ENCODE measurements around the gene CDCA8. TPM values are rescaled to one million over a fixed set of nuclear protein-coding genes. Genes with fewer than 3 reads are reported as not detected.

The CDCA8 gene
- total RNA-seq, 1 experiment from 2014 or later, result 48.5 TPM

DNA sequence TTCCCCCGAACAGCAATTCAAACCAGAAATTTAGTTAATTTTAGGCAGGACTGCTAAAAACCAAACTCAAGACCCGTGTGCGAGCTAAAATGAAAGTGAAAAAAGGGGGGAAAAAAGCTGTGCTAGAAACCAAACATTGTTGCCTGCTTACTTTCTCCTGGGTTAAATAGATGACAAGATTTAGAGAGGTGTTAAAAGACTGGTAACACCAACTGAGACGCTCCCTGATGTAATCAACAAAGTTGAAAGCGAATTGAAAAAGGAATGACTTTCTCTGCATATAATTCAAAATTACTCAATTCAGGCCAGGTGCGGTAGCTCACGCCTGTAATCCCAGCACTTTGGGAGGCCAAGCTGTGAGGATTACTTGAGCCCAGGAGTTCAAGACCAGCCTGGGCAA is 6.8 kb downstream of the CDCA8 start:
- no peaks in the 10 kb centered on the region for H3K23me2 ChIP-seq (ENCODE audit: insufficient read length, low read depth, low read length, poor library complexity, severe bottlenecking)
- no peaks in the 10 kb centered on the region for H3K27me3 Mint-ChIP-seq (ENCODE audit: low read depth)
- H3K9ac ChIP-seq (ENCODE audit: extremely low read depth, insufficient read length, low read length), result no peak overlapping the region
- H3K18ac ChIP-seq (ENCODE audit: insufficient read length, low read depth, low read length), result no peak overlapping the region
- H2BK12ac ChIP-seq (ENCODE audit: insufficient read length, low read depth, low read length), result no peak overlapping the region
- no peaks in the 10 kb centered on the region for H3K9me3 Mint-ChIP-seq
- no CpG with 5 or more reads among the region's 7 CpGs for whole genome bisulfite sequencing (ENCODE audit: extremely low coverage, insufficient read length, low lambda C conversion rate)
- H3K4me2 ChIP-seq (ENCODE audit: insufficient read depth, insufficient read length, low read length), result no peak overlapping the region
- no peak overlapping the region for H2BK20ac ChIP-seq (ENCODE audit: low read depth, low read length, poor library complexity, severe bottlenecking)
- no peak overlapping the region for H2AFZ ChIP-seq (ENCODE audit: low read length)
- no peak overlapping the region for H4K5ac ChIP-seq (ENCODE audit: insufficient read length, low read depth, low read length)
- H4K91ac ChIP-seq (ENCODE audit: insufficient read length, low read depth, low read length), result no peak overlapping the region
- H3K79me2 ChIP-seq (ENCODE audit: insufficient read depth, low read length), result no peaks in the 10 kb centered on the region
- no peak overlapping the region for H3K14ac ChIP-seq (ENCODE audit: insufficient read depth, low read length)
- no peak overlapping the region for H3T11ph ChIP-seq (ENCODE audit: low read length)
- no peak overlapping the region for H2AK5ac ChIP-seq (ENCODE audit: insufficient read length, low read length)
- H3K56ac ChIP-seq (ENCODE audit: insufficient read length, low read depth, low read length), result no peak overlapping the region
- no peak overlapping the region for H2BK120ac ChIP-seq (ENCODE audit: low read depth, low read length, poor library complexity, severe bottlenecking)
- no peak overlapping the region; a peak in 1 of 7 replicates for H3K27ac Mint-ChIP-seq
- no peak overlapping the region for H3K4me3 Mint-ChIP-seq
- no peaks in the 10 kb centered on the region for H3K4me1 Mint-ChIP-seq
- no peak overlapping the region for H2BK5ac ChIP-seq (ENCODE audit: insufficient read length, low read length)
- H3K36me3 Mint-ChIP-seq (ENCODE audit: insufficient read depth in 1 of 3, low read depth in 3 of 3), result peaks cover 47 to 86% (median 81%) of the 10 kb centered on the region in 3 experiments
- no peak overlapping the region for H3K27ac ChIP-seq (ENCODE audit: insufficient read length, low read depth, low read length)
- H3K27me3 ChIP-seq (ENCODE audit: insufficient read depth, low read length), result no peaks in the 10 kb centered on the region
- H3K4ac ChIP-seq (ENCODE audit: low read depth, low read length), result no peak overlapping the region
- H4K8ac ChIP-seq (replicated peaks; ENCODE audit: insufficient read length, low read depth, low read length), result no peak overlapping the region
- H3K4me1 ChIP-seq (ENCODE audit: insufficient read depth, low read length), result no peaks in the 10 kb centered on the region
- no peak overlapping the region for H3K23ac ChIP-seq (ENCODE audit: insufficient read length, low read depth, low read length)
- H3K79me1 ChIP-seq (ENCODE audit: insufficient read depth, low read depth, low read length, poor library complexity, severe bottlenecking), result no peaks in the 10 kb centered on the region
- no peaks in the 10 kb centered on the region for H3K9me3 ChIP-seq (ENCODE audit: control insufficient read depth, low read depth, low read length)
- DNase-seq, result no peak
- no peak overlapping the region for H2BK15ac ChIP-seq (ENCODE audit: low read depth, low read length)
- no peak for TF ChIP-seq CTCF (conservative IDR thresholded peaks at IDR 0.05)
- H4K20me1 ChIP-seq (ENCODE audit: control insufficient read depth, insufficient read depth, insufficient read length), result no peaks in the 10 kb centered on the region
